ENCODE data around the gene ANKRD49.

ANKRD49 gene

GRCh38 chr11:94454301-94454700 lies 39.5 kb upstream of the ANKRD49 start:
- TF ChIP-seq CTCF (IDR thresholded peaks at IDR 0.05; ENCODE audit: low read depth, low read length): no peak
- DNase-seq (ENCODE audit: extremely low read depth, low read depth): no peak

GRCh38 chr11:94455861-94456260 lies 37.9 kb upstream of the ANKRD49 start:
- no peak for TF ChIP-seq CTCF (IDR thresholded peaks at IDR 0.05; ENCODE audit: low read depth, low read length)
- no peak for DNase-seq (ENCODE audit: extremely low read depth, low read depth)

- TF ChIP-seq CTCF (IDR thresholded peaks at IDR 0.05; ENCODE audit: low read depth, low read length): no peak
- no peak for DNase-seq (ENCODE audit: extremely low read depth, low read depth)
Observed at GRCh38 chr11:94457118-94458029, 36.4 kb upstream of the ANKRD49 start.

- DNase-seq (ENCODE audit: extremely low read depth, low read depth): no peak
- no peak for TF ChIP-seq CTCF (IDR thresholded peaks at IDR 0.05; ENCODE audit: low read depth, low read length)
Observed at GRCh38 chr11:94459576-94459975, 34.2 kb upstream of the ANKRD49 start.

DNA sequence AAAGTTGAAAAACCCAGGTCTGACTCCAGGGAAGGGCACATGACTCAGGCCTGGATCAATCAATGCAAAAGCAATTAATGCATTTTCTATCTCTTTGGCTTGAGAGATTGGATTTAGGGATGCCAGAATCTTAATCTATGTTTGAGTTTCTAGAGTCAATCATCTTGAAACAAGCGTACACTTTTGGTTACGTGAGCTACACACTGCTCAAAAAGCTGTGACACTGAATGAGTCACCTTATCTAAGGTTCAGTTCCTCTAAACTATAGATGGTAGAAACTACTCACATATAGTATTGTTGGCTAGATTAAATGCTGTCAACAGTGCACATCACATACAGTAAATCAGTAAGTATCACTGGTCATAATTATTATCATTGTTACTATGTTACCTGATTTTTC lies 24.4 kb upstream of the ANKRD49 start:
- TF ChIP-seq CTCF (IDR thresholded peaks at IDR 0.05; ENCODE audit: low read depth, low read length): no peak
- DNase-seq (ENCODE audit: extremely low read depth, low read depth): no peak

DNA sequence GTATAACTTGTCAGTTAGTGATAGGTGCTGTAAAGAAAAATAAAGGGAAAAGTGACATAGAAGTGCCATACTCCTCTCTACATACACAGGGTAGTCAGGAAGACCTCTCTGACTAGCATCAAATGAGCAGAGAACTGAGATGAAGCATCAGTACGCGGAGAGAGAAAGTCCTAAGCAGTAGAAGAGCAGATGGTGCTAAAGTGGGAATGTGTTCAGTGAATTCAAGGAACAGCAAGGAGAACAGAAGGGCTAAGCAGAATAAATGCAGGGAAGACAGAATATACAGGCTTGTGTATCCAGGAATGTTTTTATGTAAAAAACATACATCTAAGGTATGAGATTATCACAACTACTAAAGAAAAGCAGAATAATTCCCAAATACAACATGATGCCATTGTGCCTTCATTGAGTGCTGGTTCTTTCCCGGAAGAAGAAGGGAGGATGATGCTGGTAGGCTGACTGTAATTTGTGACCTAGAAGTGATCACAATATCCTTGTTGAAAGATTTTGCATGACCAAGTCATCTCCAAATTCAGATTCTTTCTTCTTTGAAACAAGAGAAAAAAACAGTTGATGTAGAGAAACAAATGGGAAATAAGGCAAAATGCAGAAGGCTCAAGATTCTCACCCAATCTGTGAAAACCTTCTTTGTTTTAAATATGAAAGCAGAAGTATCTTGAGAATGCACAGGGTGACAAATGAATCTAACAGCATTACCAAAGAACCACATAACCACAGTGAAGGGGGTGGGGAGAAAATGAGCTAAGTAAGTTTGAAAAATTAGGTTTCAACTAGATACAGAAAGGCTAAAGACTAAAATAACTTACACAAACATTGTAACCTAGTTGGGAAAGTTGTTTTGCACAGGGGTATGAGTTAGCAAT lies 20.6 kb upstream of the ANKRD49 start:
- no peak for TF ChIP-seq CTCF (IDR thresholded peaks at IDR 0.05; ENCODE audit: low read depth, low read length)
- DNase-seq (ENCODE audit: extremely low read depth, low read depth): no peak

GRCh38 chr11:94477624-94478023 lies 16.2 kb upstream of the ANKRD49 start:
- TF ChIP-seq CTCF (IDR thresholded peaks at IDR 0.05; ENCODE audit: low read depth, low read length): no peak
- DNase-seq (ENCODE audit: extremely low read depth, low read depth): no peak

Data from AG09319 (cell line).